Calu3 (cell line): Measurements from ENCODE around the gene SKAP1. TPM values are rescaled to one million over a fixed set of nuclear protein-coding genes. Genes with fewer than 3 reads are reported as not detected.

Experiments used
- BruUV-seq: library from RNA; stranded (reverse); fragments of 400-500 nt; replicated peaks from 2 replicates; lab custom pipeline; 2021; lab: Mats Ljungman, UMichigan
- CTCF ChIA-PET: fragments of 300-600 bp; sonication (Branson Sonifier 250); formaldehyde crosslinking; loops from one replicate; lab custom pipeline; 2022; ENCODE audit warnings: antibody characterized with exemption; lab: Charles Lee
- DNase-seq: peaks from one replicate; pipeline ENCODE4 v3.0.0; 2022
- H3K27ac Mint-ChIP-seq: one replicate; pipeline ENCODE4 v1.8.0; 2022; ENCODE audit warnings: mixed read lengths; ENCODE audit not compliant: unreplicated experiment
- H3K27me3 Mint-ChIP-seq: one replicate; pipeline ENCODE4 v1.8.0; 2022; ENCODE audit warnings: mixed read lengths; ENCODE audit not compliant: unreplicated experiment
- H3K36me3 Mint-ChIP-seq: one replicate; pipeline ENCODE4 v1.8.0; 2022; ENCODE audit warnings: mild to moderate bottlenecking, moderate library complexity, mixed read lengths; ENCODE audit not compliant: insufficient read depth, unreplicated experiment
- H3K4me1 Mint-ChIP-seq: one replicate; pipeline ENCODE4 v1.8.0; 2022; ENCODE audit warnings: mild to moderate bottlenecking, low read depth, mixed read lengths; ENCODE audit not compliant: unreplicated experiment
- H3K4me3 Mint-ChIP-seq: one replicate; pipeline ENCODE4 v1.8.0; 2022; ENCODE audit warnings: mild to moderate bottlenecking, low read depth, moderate library complexity, mixed read lengths; ENCODE audit not compliant: unreplicated experiment
- H3K9me3 Mint-ChIP-seq: one replicate; pipeline ENCODE4 v1.8.0; 2022; ENCODE audit warnings: low read depth, mixed read lengths; ENCODE audit not compliant: unreplicated experiment
- intact Hi-C: fragments of 100-400 bp; cut with micrococcal nuclease; formaldehyde crosslinking; loops from one replicate; pipeline ENCODE4 v1.10.0; 2022; ENCODE audit not compliant: unreplicated experiment
- total RNA-seq: library from RNA; stranded (reverse); gene quantifications from 2 replicates; pipeline ENCODE4 v1.2.3, GENCODE V29; 2022
- TF ChIP-seq, protein P1 (sequence below): fragments of 200-600 bp; IDR thresholded peaks from one replicate; pipeline ENCODE4 v1.8.0; 2022; ENCODE audit warnings: antibody characterized with exemption; ENCODE audit not compliant: unreplicated experiment

The SKAP1 gene
- total RNA-seq, 1 experiment from 2014 or later: 4.4 TPM

DNA sequence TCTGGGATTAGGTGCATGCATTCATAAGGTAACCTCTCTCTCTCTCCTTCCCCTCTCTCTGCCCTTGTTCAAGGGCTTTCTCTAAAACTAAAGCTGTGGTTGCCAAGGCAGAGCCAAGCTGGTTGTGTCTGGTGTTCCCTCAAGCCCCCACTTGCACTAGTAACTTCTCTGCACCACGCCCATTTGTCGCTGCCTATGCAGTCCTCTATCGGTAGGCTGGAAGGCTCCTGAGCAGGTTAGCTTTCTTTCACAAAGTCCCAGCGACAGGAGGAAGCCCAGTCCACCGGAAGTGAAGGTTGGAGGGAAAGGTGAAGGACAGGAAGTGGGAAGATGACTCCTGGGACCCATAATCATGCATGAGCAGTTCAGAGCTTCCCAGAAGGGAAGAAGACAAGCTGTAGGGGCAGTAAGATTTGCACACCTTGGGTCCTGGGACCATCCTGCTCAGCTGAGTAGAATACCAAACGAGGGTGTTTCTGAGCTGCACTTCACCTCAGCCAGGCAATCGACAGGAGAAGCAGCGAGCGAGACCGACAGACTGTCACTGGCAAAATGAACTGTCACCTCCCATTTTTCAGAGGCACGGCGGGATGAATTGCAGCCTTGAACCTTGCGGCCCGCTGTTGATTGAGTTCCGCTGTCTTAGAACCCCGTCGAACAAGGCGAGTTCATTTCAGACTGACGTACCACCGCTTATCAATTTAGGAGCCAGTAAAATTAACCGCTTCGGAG, 14.7 kb upstream of the SKAP1 start:
- intact Hi-C loops: no loop called here
- Mint-ChIP-seq H3K9me3 (peaks cover 3% of the 10 kb centered on the region), H3K27ac (no peak overlapping the region), H3K36me3 (no peaks in the 10 kb centered on the region), H3K27me3 (peaks cover 4% of the 10 kb centered on the region), H3K4me1 (peaks cover 9% of the 10 kb centered on the region), H3K4me3 (no peak overlapping the region)
- TF ChIP-seq, protein P1, sequence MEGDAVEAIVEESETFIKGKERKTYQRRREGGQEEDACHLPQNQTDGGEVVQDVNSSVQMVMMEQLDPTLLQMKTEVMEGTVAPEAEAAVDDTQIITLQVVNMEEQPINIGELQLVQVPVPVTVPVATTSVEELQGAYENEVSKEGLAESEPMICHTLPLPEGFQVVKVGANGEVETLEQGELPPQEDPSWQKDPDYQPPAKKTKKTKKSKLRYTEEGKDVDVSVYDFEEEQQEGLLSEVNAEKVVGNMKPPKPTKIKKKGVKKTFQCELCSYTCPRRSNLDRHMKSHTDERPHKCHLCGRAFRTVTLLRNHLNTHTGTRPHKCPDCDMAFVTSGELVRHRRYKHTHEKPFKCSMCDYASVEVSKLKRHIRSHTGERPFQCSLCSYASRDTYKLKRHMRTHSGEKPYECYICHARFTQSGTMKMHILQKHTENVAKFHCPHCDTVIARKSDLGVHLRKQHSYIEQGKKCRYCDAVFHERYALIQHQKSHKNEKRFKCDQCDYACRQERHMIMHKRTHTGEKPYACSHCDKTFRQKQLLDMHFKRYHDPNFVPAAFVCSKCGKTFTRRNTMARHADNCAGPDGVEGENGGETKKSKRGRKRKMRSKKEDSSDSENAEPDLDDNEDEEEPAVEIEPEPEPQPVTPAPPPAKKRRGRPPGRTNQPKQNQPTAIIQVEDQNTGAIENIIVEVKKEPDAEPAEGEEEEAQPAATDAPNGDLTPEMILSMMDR: no peak
- no TSS peak for BruUV-seq
- no peak for DNase-seq
- CTCF ChIA-PET: no interaction called here

DNA sequence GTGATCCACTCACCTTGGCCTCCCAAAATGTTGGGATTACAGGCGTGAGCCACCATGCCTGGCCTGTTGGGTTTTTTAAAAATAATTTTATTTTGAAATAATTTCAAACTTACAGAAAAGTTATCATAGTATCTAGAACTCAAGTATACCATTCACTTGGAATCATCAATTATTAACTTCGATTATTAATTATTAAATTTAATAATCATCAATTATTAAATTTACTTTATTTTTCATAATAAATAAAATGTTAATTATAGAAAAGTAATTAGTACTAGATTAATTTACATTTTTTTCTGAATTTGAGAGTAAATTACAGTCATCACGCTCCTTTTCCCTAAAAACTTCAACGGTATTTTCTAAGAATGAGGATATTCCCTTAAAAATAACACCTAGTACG, 13.7 kb upstream of the SKAP1 start:
- no peak for DNase-seq
- H3K27ac Mint-ChIP-seq: no peak overlapping the region
- H3K9me3 Mint-ChIP-seq: peaks cover 3% of the 10 kb centered on the region
- CTCF ChIA-PET: no interaction called here
- H3K36me3 Mint-ChIP-seq: no peaks in the 10 kb centered on the region
- no peak overlapping the region for H3K4me3 Mint-ChIP-seq
- no TSS peak for BruUV-seq
- TF ChIP-seq, protein P1: no peak
- intact Hi-C loops: no loop called here
- peaks cover 9% of the 10 kb centered on the region for H3K4me1 Mint-ChIP-seq
- H3K27me3 Mint-ChIP-seq: no peaks in the 10 kb centered on the region

DNA sequence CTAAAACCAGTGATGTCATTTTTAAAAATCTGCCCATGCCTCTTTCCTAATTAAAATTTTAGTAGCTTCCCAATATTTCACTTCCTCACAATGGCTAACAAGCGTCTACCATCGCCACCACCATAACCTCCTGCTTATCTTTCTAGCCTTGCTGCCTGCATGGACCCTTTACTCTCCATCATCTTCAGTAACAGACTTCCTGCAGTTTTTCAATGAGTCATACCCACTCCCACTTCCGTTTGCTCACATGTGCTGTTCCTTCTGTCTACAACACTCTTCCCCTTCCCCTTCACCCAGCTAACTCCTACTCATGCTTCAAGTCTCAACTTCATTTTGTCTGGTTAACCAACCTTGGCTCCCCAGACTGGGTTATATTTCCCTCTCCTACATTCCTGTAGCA, 12.8 kb upstream of the SKAP1 start:
- Mint-ChIP-seq H3K27ac (no peak overlapping the region), H3K4me3 (no peak overlapping the region), H3K4me1 (peaks cover 9% of the 10 kb centered on the region), H3K36me3 (no peaks in the 10 kb centered on the region), H3K9me3 (peaks cover 3% of the 10 kb centered on the region), H3K27me3 (no peaks in the 10 kb centered on the region)
- TF ChIP-seq, protein P1: no peak
- intact Hi-C loops: no loop called here
- BruUV-seq: no TSS peak
- CTCF ChIA-PET: no interaction called here
- no peak for DNase-seq

DNA sequence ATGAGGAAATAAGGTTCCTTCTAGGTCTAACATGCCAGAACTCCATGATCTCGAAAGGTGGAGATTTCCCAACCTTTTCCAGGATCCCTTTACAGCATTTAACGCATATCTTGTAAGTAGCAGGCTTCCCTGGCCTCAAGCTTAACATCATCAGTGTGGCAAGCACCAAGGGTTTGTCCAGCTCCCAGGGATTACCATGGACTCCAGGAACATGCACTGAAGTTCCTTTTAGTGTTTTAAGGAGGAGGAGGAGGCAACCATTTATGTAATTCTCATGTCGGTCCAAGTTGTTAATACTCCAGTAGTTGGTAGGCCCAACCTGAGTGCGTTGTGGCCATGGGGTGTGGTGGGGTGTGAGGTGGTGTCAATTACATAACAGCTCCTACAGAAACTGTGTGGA, 11.8 kb upstream of the SKAP1 start:
- CTCF ChIA-PET: interaction anchor here (0.7 kb wide), 1 partner anchor 59 kb away, joined by 4 read pairs; no protein-coding TSS in a partner anchor
- H3K36me3 Mint-ChIP-seq: no peaks in the 10 kb centered on the region
- H3K27ac Mint-ChIP-seq: no peak overlapping the region
- intact Hi-C loops: no loop called here
- TF ChIP-seq, protein P1: no peak
- peaks cover 9% of the 10 kb centered on the region for H3K4me1 Mint-ChIP-seq
- BruUV-seq: no TSS peak
- peaks cover 7% of the 10 kb centered on the region for H3K27me3 Mint-ChIP-seq
- no peak for DNase-seq
- no peak overlapping the region for H3K4me3 Mint-ChIP-seq
- peaks cover 3% of the 10 kb centered on the region for H3K9me3 Mint-ChIP-seq
